ENCODE results near the gene FAM193A. TPM values are rescaled to one million over a fixed set of nuclear protein-coding genes. Genes with fewer than 3 reads are reported as not detected.

FAM193A gene
- polyA plus RNA-seq, 2 donors: 5.8 to 10.2 TPM

DNA sequence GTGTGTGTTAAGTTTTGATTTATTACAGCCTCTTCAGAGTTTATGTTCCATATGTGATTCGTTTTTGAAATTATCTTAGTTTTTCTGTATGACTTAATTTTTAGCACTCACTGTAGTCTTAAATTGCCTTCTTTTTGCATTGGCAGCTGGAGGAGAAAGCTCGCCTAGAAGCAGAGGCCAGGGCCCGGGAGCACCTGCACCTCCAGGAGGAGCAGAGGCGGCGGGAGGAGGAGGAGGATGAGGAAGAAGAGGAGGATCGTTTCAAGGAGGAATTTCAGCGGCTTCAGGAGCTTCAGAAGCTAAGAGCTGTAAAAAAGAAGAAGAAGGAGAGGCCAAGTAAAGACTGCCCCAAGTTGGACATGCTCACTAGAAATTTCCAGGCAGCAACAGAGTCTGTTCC lies 163.1 kb downstream of the FAM193A start:
- Histone ChIP-seq H3K9me3 (ENCODE audit: control insufficient read depth in 2 of 2, insufficient read depth in 1 of 2, low read depth in 1 of 2, low read length in 1 of 2) (no peaks in the 10 kb centered on the region), H3K36me3 (ENCODE audit: control insufficient read depth in 2 of 2, insufficient read depth in 2 of 2, low read length in 1 of 2) (peaks cover 19 to 48% of the 10 kb centered on the region in 2 donors), H3K4me1 (ENCODE audit: control insufficient read depth in 2 of 2, insufficient read depth in 2 of 2, low read length in 1 of 2) (no peaks in the 10 kb centered on the region), H3K27ac (ENCODE audit: low read depth in 2 of 2, low read length in 1 of 2) (no peak overlapping the region), H3K4me3 (ENCODE audit: low read depth in 1 of 2, low read length in 2 of 2) (no peak overlapping the region), H3K27me3 (ENCODE audit: control insufficient read depth in 1 of 2, insufficient read depth in 2 of 2, low read length in 2 of 2) (no peaks in the 10 kb centered on the region)
- WGBS, 2 donors: 87 to 90% methylated on average over 7 of the region's 7 CpGs

DNA sequence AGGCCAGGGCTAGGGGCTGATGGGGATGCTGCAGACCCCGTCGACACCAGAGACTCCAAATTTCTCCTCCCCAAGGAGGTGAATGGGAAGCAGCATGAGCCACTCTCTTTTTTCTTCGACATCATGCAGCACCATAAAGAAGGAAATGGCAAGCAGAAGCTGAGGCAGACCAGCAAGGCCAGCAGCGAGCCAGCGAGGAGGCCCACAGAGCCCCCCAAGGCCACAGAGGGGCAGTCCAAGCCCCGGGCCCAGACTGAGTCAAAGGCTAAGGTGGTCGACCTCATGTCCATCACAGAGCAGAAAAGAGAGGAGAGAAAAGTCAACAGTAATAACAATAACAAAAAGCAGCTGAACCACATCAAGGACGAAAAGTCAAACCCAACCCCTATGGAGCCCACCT lies 163.6 kb downstream of the FAM193A start:
- H3K27ac ChIP-seq (ENCODE audit: low read depth in 2 of 2, low read length in 1 of 2): no peak overlapping the region
- H3K4me3 ChIP-seq (ENCODE audit: low read depth in 1 of 2, low read length in 2 of 2): no peak overlapping the region
- WGBS, 2 donors: 86 to 88% methylated on average over 8 of the region's 8 CpGs
- peaks cover 15 to 45% of the 10 kb centered on the region in 2 donors for H3K36me3 ChIP-seq (ENCODE audit: control insufficient read depth in 2 of 2, insufficient read depth in 2 of 2, low read length in 1 of 2)
- no peaks in the 10 kb centered on the region for H3K27me3 ChIP-seq (ENCODE audit: control insufficient read depth in 1 of 2, insufficient read depth in 2 of 2, low read length in 2 of 2)
- H3K4me1 ChIP-seq (ENCODE audit: control insufficient read depth in 2 of 2, insufficient read depth in 2 of 2, low read length in 1 of 2): no peaks in the 10 kb centered on the region
- H3K9me3 ChIP-seq (ENCODE audit: control insufficient read depth in 2 of 2, insufficient read depth in 1 of 2, low read depth in 1 of 2, low read length in 1 of 2): no peaks in the 10 kb centered on the region

DNA sequence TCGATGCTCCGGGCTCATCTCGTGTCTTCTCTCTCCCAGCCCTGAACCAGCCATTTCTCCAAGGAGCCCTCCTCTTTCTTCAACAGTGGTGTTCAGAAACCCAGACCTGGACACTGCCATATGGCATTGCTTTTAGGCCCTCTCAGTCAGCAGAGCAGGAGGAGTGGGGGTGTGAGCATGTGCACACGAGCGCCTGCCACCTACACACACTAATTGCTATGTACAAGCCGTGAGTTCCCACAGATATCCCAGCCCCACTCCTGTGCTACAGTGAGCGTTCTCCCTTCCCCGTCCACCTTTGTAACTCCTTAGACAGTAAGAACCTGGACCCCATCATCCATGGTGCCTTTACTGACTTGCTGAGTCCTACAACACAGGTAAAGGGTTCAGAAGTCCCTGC lies 165.9 kb downstream of the FAM193A start:
- Histone ChIP-seq H3K27me3 (ENCODE audit: control insufficient read depth in 1 of 2, insufficient read depth in 2 of 2, low read length in 2 of 2) (no peaks in the 10 kb centered on the region), H3K4me1 (ENCODE audit: control insufficient read depth in 2 of 2, insufficient read depth in 2 of 2, low read length in 1 of 2) (no peaks in the 10 kb centered on the region), H3K36me3 (ENCODE audit: control insufficient read depth in 2 of 2, insufficient read depth in 2 of 2, low read length in 1 of 2) (peaks cover 15 to 35% of the 10 kb centered on the region in 2 donors), H3K9me3 (ENCODE audit: control insufficient read depth in 2 of 2, insufficient read depth in 1 of 2, low read depth in 1 of 2, low read length in 1 of 2) (no peaks in the 10 kb centered on the region), H3K27ac (ENCODE audit: low read depth in 2 of 2, low read length in 1 of 2) (no peak overlapping the region), H3K4me3 (ENCODE audit: low read depth in 1 of 2, low read length in 2 of 2) (no peak overlapping the region)
- 87 to 91% methylated on average over 8 of the region's 8 CpGs for whole genome bisulfite sequencing, 2 donors

DNA sequence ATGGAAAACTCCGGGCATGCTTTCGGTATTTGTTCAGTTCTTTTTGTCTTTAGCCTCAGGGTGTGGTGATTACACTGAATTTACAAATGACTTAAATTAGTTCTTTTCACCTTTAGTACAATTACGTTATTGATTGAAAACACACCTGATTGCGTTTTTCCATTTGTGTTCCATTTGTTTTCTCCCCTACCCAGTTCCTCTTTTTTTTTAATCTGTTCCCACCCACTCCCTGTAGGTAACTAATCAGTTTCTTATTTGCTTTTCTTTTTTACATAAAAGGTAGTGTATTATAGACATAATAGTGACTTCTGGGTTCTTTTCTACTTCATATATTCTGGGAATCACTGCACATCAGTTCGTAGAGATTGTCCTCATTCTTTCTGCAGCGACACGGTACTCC lies 166.3 kb downstream of the FAM193A start:
- Histone ChIP-seq H3K9me3 (ENCODE audit: control insufficient read depth in 2 of 2, insufficient read depth in 1 of 2, low read depth in 1 of 2, low read length in 1 of 2) (no peaks in the 10 kb centered on the region), H3K4me1 (ENCODE audit: control insufficient read depth in 2 of 2, insufficient read depth in 2 of 2, low read length in 1 of 2) (no peaks in the 10 kb centered on the region), H3K27ac (ENCODE audit: low read depth in 2 of 2, low read length in 1 of 2) (no peak overlapping the region), H3K36me3 (ENCODE audit: control insufficient read depth in 2 of 2, insufficient read depth in 2 of 2, low read length in 1 of 2) (peaks cover 12 to 31% of the 10 kb centered on the region in 2 donors), H3K27me3 (ENCODE audit: control insufficient read depth in 1 of 2, insufficient read depth in 2 of 2, low read length in 2 of 2) (no peaks in the 10 kb centered on the region), H3K4me3 (ENCODE audit: low read depth in 1 of 2, low read length in 2 of 2) (no peak overlapping the region)
- WGBS, 2 donors: 79% methylated on average over 7 of the region's 7 CpGs

DNA sequence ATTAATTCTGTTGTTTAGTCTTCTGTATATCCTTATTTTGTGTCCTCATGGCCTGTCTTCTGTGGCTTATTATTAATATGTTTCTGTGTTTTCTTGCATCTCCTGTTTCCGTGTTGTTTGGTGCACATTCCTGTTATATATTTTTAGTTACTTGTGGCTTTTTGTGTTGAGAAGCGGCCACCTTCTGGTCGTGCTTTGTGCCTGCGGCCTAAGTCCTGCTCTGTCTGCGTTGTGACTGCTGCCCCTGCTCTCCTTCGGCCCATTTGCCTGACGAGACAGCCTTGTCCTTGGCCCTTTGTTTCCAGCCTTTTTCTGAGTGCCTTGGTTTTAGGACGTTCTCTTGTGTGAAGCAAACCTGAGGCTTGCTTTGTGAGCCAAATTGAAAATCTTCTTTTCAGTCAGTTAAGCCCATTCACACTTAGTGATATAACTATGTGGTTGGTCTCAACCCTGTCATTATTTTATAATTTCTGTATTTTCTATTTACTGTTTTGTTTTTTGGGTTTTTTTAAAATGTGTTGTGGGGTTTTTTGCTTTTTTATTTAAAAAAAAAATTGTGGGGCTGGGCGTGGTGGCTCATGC lies 175.9 kb downstream of the FAM193A start:
- no peak overlapping the region for H3K4me3 ChIP-seq (ENCODE audit: low read depth in 1 of 2, low read length in 2 of 2)
- no peaks in the 10 kb centered on the region for H3K9me3 ChIP-seq (ENCODE audit: control insufficient read depth in 2 of 2, insufficient read depth in 1 of 2, low read depth in 1 of 2, low read length in 1 of 2)
- H3K27me3 ChIP-seq (ENCODE audit: control insufficient read depth in 1 of 2, insufficient read depth in 2 of 2, low read length in 2 of 2): no peaks in the 10 kb centered on the region
- peak overlapping the region in 1 of 2 donors; percentile 42 for H3K27ac ChIP-seq (ENCODE audit: low read depth in 2 of 2, low read length in 1 of 2)
- H3K36me3 ChIP-seq (ENCODE audit: control insufficient read depth in 2 of 2, insufficient read depth in 2 of 2, low read length in 1 of 2): peaks cover 0 to 7% of the 10 kb centered on the region in 2 donors
- 79 to 86% methylated on average over 9 of the region's 9 CpGs for WGBS, 2 donors
- peaks cover 3 to 4% of the 10 kb centered on the region in 2 donors for H3K4me1 ChIP-seq (ENCODE audit: control insufficient read depth in 2 of 2, insufficient read depth in 2 of 2, low read length in 1 of 2)

DNA sequence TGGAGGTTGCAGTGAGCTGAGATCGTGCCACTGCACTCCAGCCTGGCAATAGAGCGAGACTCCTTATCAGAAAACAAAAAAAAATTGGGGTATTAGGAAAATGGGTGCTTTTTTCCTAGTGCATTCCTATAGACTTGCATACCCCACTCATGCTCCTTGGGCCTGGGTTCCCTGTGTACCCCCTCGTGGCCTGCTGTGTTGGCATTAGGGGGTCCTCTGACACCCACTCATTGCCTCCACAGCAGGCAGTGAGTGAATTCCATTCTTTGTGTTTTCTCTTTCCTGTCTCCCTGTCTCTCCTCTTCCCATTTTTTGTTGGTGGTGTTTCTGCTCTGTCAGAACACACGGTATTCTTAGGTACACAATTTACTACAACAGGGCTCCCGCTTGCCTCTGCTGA lies 176.9 kb downstream of the FAM193A start:
- no peak overlapping the region for H3K4me3 ChIP-seq (ENCODE audit: low read depth in 1 of 2, low read length in 2 of 2)
- no peak overlapping the region for H3K27ac ChIP-seq (ENCODE audit: low read depth in 2 of 2, low read length in 1 of 2)
- peaks cover 0 to 7% of the 10 kb centered on the region in 2 donors for H3K36me3 ChIP-seq (ENCODE audit: control insufficient read depth in 2 of 2, insufficient read depth in 2 of 2, low read length in 1 of 2)
- H3K27me3 ChIP-seq (ENCODE audit: control insufficient read depth in 1 of 2, insufficient read depth in 2 of 2, low read length in 2 of 2): no peaks in the 10 kb centered on the region
- H3K4me1 ChIP-seq (ENCODE audit: control insufficient read depth in 2 of 2, insufficient read depth in 2 of 2, low read length in 1 of 2): peaks cover 3 to 4% of the 10 kb centered on the region in 2 donors
- H3K9me3 ChIP-seq (ENCODE audit: control insufficient read depth in 2 of 2, insufficient read depth in 1 of 2, low read depth in 1 of 2, low read length in 1 of 2): no peaks in the 10 kb centered on the region
- 93 to 96% methylated on average over 5 of the region's 5 CpGs for WGBS, 2 donors

DNA sequence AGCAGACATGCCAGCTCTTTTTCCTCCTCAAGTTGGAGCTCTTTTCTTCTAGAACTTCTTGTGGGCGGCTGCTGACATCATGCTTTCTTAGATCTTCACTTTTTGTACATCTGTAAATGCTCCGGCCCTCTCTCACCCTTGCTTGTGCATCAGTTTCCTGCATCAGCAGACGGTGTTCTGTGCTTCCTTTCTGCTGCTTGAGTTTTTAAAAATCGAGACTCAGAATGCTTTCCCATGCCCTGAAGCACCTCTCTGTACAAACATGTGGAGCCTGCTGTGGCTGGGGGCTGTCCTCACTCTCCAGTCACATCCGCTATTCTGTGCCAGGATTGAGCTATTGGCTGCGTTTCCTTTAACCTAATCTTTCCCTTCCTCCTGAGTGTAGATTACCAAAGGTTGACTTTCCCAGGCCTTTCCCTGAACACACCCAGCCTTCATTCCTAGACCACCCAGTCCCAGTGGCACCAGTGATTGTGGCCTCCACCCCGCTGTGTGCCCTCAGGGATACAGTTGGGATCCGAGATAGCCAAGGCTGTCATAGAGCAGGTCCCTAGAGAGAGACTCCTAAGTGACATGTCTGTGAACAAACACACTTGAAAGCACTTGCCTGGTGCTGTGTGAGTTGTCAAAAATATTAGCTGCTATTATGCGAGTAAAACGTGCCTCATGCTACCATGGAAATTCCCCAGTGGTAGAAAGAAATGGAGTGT lies 177.8 kb downstream of the FAM193A start:
- H3K27ac ChIP-seq (ENCODE audit: low read depth in 2 of 2, low read length in 1 of 2): peak overlapping the region; percentile 24 to 63
- H3K27me3 ChIP-seq (ENCODE audit: control insufficient read depth in 1 of 2, insufficient read depth in 2 of 2, low read length in 2 of 2): no peaks in the 10 kb centered on the region
- H3K4me3 ChIP-seq (ENCODE audit: low read depth in 1 of 2, low read length in 2 of 2): no peak overlapping the region

DNA sequence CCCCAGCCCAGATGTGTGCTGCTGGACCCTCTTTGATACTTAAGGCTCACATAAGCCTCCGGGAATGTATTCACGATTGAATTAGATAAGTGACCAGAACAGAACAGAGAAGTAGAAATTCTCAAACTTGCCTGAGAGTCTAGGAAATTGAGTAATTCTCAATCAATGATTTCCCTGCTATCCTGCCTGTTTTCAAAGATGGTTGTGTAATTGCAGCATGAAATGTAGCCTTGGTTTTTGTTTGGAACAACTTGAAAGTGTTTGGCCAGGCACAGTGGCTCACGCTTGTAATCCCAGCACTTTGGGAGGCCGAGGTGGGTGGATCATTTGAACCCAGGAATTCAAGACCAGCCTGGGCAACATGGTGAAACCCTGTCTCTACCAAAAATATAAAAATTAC lies 178.5 kb downstream of the FAM193A start:
- Histone ChIP-seq H3K4me1 (ENCODE audit: control insufficient read depth in 2 of 2, insufficient read depth in 2 of 2, low read length in 1 of 2) (peaks cover 3 to 4% of the 10 kb centered on the region in 2 donors), H3K9me3 (ENCODE audit: control insufficient read depth in 2 of 2, insufficient read depth in 1 of 2, low read depth in 1 of 2, low read length in 1 of 2) (no peaks in the 10 kb centered on the region), H3K27ac (ENCODE audit: low read depth in 2 of 2, low read length in 1 of 2) (no peak overlapping the region), H3K36me3 (ENCODE audit: control insufficient read depth in 2 of 2, insufficient read depth in 2 of 2, low read length in 1 of 2) (peaks cover 0 to 7% of the 10 kb centered on the region in 2 donors), H3K4me3 (ENCODE audit: low read depth in 1 of 2, low read length in 2 of 2) (no peak overlapping the region), H3K27me3 (ENCODE audit: control insufficient read depth in 1 of 2, insufficient read depth in 2 of 2, low read length in 2 of 2) (no peaks in the 10 kb centered on the region)
- 67 to 78% methylated on average over 4 of the region's 4 CpGs for WGBS, 2 donors

More for the DNA sequence above, 177.8 kb downstream of the FAM193A start:
- WGBS, 2 donors: 33 to 45% methylated on average over 10 of the region's 10 CpGs
- Histone ChIP-seq H3K9me3 (ENCODE audit: control insufficient read depth in 2 of 2, insufficient read depth in 1 of 2, low read depth in 1 of 2, low read length in 1 of 2) (no peaks in the 10 kb centered on the region), H3K4me1 (ENCODE audit: control insufficient read depth in 2 of 2, insufficient read depth in 2 of 2, low read length in 1 of 2) (peaks cover 3 to 4% of the 10 kb centered on the region in 2 donors), H3K36me3 (ENCODE audit: control insufficient read depth in 2 of 2, insufficient read depth in 2 of 2, low read length in 1 of 2) (peaks cover 0 to 7% of the 10 kb centered on the region in 2 donors)

DNA sequence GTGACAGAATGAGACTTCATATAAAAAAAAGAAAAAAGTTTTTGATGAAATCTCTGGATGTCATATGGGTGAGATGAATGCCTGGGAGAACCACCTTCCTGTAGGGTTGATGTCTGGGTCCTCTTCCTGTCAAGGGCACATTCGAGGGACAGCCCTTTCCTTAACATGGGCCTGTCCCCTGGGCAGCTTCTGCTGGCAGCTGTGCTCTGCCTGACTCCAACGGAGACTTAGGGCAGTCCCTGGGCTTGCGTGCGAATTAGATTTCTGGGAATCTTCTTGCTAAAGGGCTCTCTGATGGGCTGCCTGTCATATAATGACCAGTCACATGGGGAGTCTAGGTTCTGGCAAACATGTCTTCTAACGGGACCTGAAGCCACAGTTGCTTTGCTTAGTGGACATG lies 179.0 kb downstream of the FAM193A start:
- Histone ChIP-seq H3K4me3 (ENCODE audit: low read depth in 1 of 2, low read length in 2 of 2) (no peak overlapping the region), H3K36me3 (ENCODE audit: control insufficient read depth in 2 of 2, insufficient read depth in 2 of 2, low read length in 1 of 2) (peaks cover 0 to 7% of the 10 kb centered on the region in 2 donors), H3K9me3 (ENCODE audit: control insufficient read depth in 2 of 2, insufficient read depth in 1 of 2, low read depth in 1 of 2, low read length in 1 of 2) (no peaks in the 10 kb centered on the region), H3K27me3 (ENCODE audit: control insufficient read depth in 1 of 2, insufficient read depth in 2 of 2, low read length in 2 of 2) (no peaks in the 10 kb centered on the region), H3K4me1 (ENCODE audit: control insufficient read depth in 2 of 2, insufficient read depth in 2 of 2, low read length in 1 of 2) (peaks cover 3 to 4% of the 10 kb centered on the region in 2 donors), H3K27ac (ENCODE audit: low read depth in 2 of 2, low read length in 1 of 2) (no peak overlapping the region)
- WGBS, 2 donors: 75 to 80% methylated on average over 5 of the region's 5 CpGs

DNA sequence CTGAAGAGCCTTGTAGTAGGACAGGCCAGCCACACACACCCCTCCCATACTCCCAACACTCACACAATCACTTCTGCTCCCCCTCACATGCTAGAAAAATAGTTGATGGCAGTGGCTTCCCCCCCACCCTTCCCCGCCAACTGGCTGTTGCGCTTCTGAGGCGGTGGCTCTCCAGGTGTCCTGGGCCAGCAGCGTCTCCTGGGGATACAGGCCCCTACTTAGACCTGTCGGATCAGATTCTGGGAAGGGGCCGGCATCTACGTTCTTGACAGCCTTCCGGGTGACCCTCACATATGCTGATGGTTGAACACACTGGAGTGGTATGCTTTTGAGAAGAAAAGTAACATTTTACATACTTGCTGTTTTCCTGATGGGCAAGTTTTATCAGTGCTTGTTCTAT lies 179.8 kb downstream of the FAM193A start:
- Histone ChIP-seq H3K27me3 (ENCODE audit: control insufficient read depth in 1 of 2, insufficient read depth in 2 of 2, low read length in 2 of 2) (no peaks in the 10 kb centered on the region), H3K9me3 (ENCODE audit: control insufficient read depth in 2 of 2, insufficient read depth in 1 of 2, low read depth in 1 of 2, low read length in 1 of 2) (no peaks in the 10 kb centered on the region), H3K4me3 (ENCODE audit: low read depth in 1 of 2, low read length in 2 of 2) (no peak overlapping the region), H3K36me3 (ENCODE audit: control insufficient read depth in 2 of 2, insufficient read depth in 2 of 2, low read length in 1 of 2) (peaks cover 0 to 7% of the 10 kb centered on the region in 2 donors), H3K4me1 (ENCODE audit: control insufficient read depth in 2 of 2, insufficient read depth in 2 of 2, low read length in 1 of 2) (peaks cover 3 to 4% of the 10 kb centered on the region in 2 donors), H3K27ac (ENCODE audit: low read depth in 2 of 2, low read length in 1 of 2) (no peak overlapping the region)
- 95 to 98% methylated on average over 8 of the region's 8 CpGs for WGBS, 2 donors

Data from esophagus (tissue), 2 donors.